H9 (cell line): ENCODE data around the gene THRB. TPM values are rescaled to one million over a fixed set of nuclear protein-coding genes. Genes with fewer than 3 reads are reported as not detected.

Source experiments
- DNase-seq: peaks from one replicate; pipeline ENCODE4 v3.0.0-alpha.2; 2017
- H2AFZ ChIP-seq: one replicate; pipeline ENCODE4 v1.6.1; 2013; ENCODE audit warnings: mild to moderate bottlenecking, low read length, control low read depth, moderate library complexity
- H2AK5ac ChIP-seq: 2 replicates; pipeline ENCODE4 v1.6.1; 2013; ENCODE audit warnings: low read length, control low read depth, mixed read lengths; ENCODE audit not compliant: insufficient read length
- H2BK120ac ChIP-seq: one replicate; pipeline ENCODE4 v1.6.1; 2013; ENCODE audit warnings: low read depth, mild to moderate bottlenecking, low read length, control low read depth, inconsistent platforms; ENCODE audit not compliant: poor library complexity, severe bottlenecking
- H2BK12ac ChIP-seq: 2 replicates; pipeline ENCODE4 v1.6.1; 2013; ENCODE audit warnings: low read length, control low read depth, mixed read lengths, low read depth; ENCODE audit not compliant: insufficient read length
- H2BK15ac ChIP-seq: 2 replicates; pipeline ENCODE4 v1.6.1; 2013; ENCODE audit warnings: low read depth, low read length, control low read depth
- H2BK20ac ChIP-seq: one replicate; pipeline ENCODE4 v1.6.1; 2013; ENCODE audit warnings: low read depth, mild to moderate bottlenecking, low read length, control low read depth, inconsistent platforms; ENCODE audit not compliant: poor library complexity, severe bottlenecking
- H2BK5ac ChIP-seq: 2 replicates; pipeline ENCODE4 v1.6.1; 2013; ENCODE audit warnings: low read length, control low read depth, mixed read lengths; ENCODE audit not compliant: insufficient read length
- H3K14ac ChIP-seq: 2 replicates; pipeline ENCODE4 v1.6.1; 2013; ENCODE audit warnings: low read length, control low read depth; ENCODE audit not compliant: insufficient read depth
- H3K18ac ChIP-seq: 2 replicates; pipeline ENCODE4 v1.6.1; 2013; ENCODE audit warnings: low read depth, mild to moderate bottlenecking, mixed read lengths, low read length, control low read depth; ENCODE audit not compliant: insufficient read length
- H3K23ac ChIP-seq: 2 replicates; pipeline ENCODE4 v1.6.1; 2013; ENCODE audit warnings: low read length, control low read depth, mixed read lengths, low read depth; ENCODE audit not compliant: insufficient read length
- H3K23me2 ChIP-seq: 2 replicates; pipeline ENCODE4 v1.6.1; 2013; ENCODE audit warnings: low read depth, mild to moderate bottlenecking, mixed read lengths, low read length, control low read depth; ENCODE audit not compliant: insufficient read length, poor library complexity, severe bottlenecking
- H3K27ac ChIP-seq: 2 replicates; pipeline ENCODE4 v1.5.1; 2013; ENCODE audit warnings: low read length, control low read depth, mixed read lengths, low read depth; ENCODE audit not compliant: insufficient read length
- H3K27me3 ChIP-seq: 2 replicates; pipeline ENCODE4 v1.6.1; 2013; ENCODE audit warnings: low read length, control low read depth, inconsistent platforms; ENCODE audit not compliant: insufficient read depth
- H3K4ac ChIP-seq: 2 replicates; pipeline ENCODE4 v1.6.1; 2013; ENCODE audit warnings: low read depth, mild to moderate bottlenecking, control low read depth, inconsistent platforms, low read length, moderate library complexity
- H3K4me1 ChIP-seq: 2 replicates; pipeline ENCODE4 v1.6.1; 2013; ENCODE audit warnings: low read length, control low read depth, inconsistent platforms; ENCODE audit not compliant: insufficient read depth
- H3K4me2 ChIP-seq: 2 replicates; pipeline ENCODE4 v1.6.1; 2013; ENCODE audit warnings: low read length, control low read depth, mixed read lengths; ENCODE audit not compliant: insufficient read length, insufficient read depth
- H3K56ac ChIP-seq: 2 replicates; pipeline ENCODE4 v1.6.1; 2013; ENCODE audit warnings: low read depth, mild to moderate bottlenecking, mixed read lengths, low read length, control low read depth; ENCODE audit not compliant: insufficient read length
- H3K79me1 ChIP-seq: 2 replicates; pipeline ENCODE4 v1.6.1; 2013; ENCODE audit warnings: low read depth, mild to moderate bottlenecking, moderate library complexity, low read length, control low read depth, inconsistent platforms; ENCODE audit not compliant: insufficient read depth, poor library complexity, severe bottlenecking
- H3K79me2 ChIP-seq: 2 replicates; pipeline ENCODE4 v1.6.1; 2013; ENCODE audit warnings: low read length, control low read depth, inconsistent platforms; ENCODE audit not compliant: insufficient read depth
- H3K9ac ChIP-seq: 2 replicates; pipeline ENCODE4 v1.6.1; 2013; ENCODE audit warnings: low read length, control low read depth, mixed read lengths; ENCODE audit not compliant: insufficient read length; ENCODE audit errors: extremely low read depth
- H3K9me3 ChIP-seq: one replicate; pipeline ENCODE4 v1.6.1; 2013; ENCODE audit warnings: low read depth, low read length, inconsistent platforms; ENCODE audit not compliant: control insufficient read depth
- H3T11ph ChIP-seq: one replicate; pipeline ENCODE4 v1.6.1; 2013; ENCODE audit warnings: mild to moderate bottlenecking, low read length, control low read depth, inconsistent platforms
- H4K20me1 ChIP-seq: one replicate; pipeline ENCODE4 v1.6.1; 2013; ENCODE audit not compliant: control insufficient read depth, insufficient read length, insufficient read depth
- H4K5ac ChIP-seq: 2 replicates; pipeline ENCODE4 v1.6.1; 2013; ENCODE audit warnings: low read depth, mild to moderate bottlenecking, mixed read lengths, low read length, control low read depth; ENCODE audit not compliant: insufficient read length
- H4K8ac ChIP-seq: replicated peaks from 2 replicates; pipeline ENCODE4 v1.6.1; 2013; ENCODE audit warnings: low read length, control low read depth, mixed read lengths, low read depth; ENCODE audit not compliant: insufficient read length
- H4K91ac ChIP-seq: 2 replicates; pipeline ENCODE4 v1.6.1; 2013; ENCODE audit warnings: low read depth, mild to moderate bottlenecking, moderate library complexity, mixed read lengths, low read length, control low read depth; ENCODE audit not compliant: insufficient read length
- H3K27ac Mint-ChIP-seq, 3 experiments: 2 replicates in 2 of 3; 3 replicates in 1 of 3; pipeline ENCODE4 v1.8.0; 2020 to 2021; ENCODE audit warnings: mixed read lengths in 3 of 3, mild to moderate bottlenecking in 1 of 3, moderate library complexity in 1 of 3
- H3K27me3 Mint-ChIP-seq: 2 replicates; pipeline ENCODE4 v1.8.0; 2021; ENCODE audit warnings: low read depth, mild to moderate bottlenecking, moderate library complexity, mixed read lengths
- H3K36me3 Mint-ChIP-seq, 3 experiments: 2 replicates in 2 of 3; 3 replicates in 1 of 3; pipeline ENCODE4 v1.8.0; 2020 to 2021; ENCODE audit warnings: low read depth in 3 of 3, mixed read lengths in 3 of 3; ENCODE audit not compliant: insufficient read depth in 1 of 3
- H3K4me1 Mint-ChIP-seq, 2 experiments: 2 replicates each; pipeline ENCODE4 v1.8.0; 2020; ENCODE audit warnings: mixed read lengths in 2 of 2
- H3K4me3 Mint-ChIP-seq, 2 experiments: 2 replicates in 1 of 2; 3 replicates in 1 of 2; pipeline ENCODE4 v1.8.0; 2020 to 2021; ENCODE audit warnings: mild to moderate bottlenecking in 2 of 2, mixed read lengths in 2 of 2, moderate library complexity in 1 of 2
- H3K9me3 Mint-ChIP-seq, 2 experiments: 2 replicates in 1 of 2; 3 replicates in 1 of 2; pipeline ENCODE4 v1.8.0; 2020; ENCODE audit warnings: mild to moderate bottlenecking in 2 of 2, mixed read lengths in 2 of 2, moderate library complexity in 1 of 2
- CTCF ChIP-seq: fragments of 200-600 bp; sonication (generic); conservative IDR thresholded peaks from 3 replicates; pipeline ENCODE4 v1.8.0; 2021; ENCODE audit warnings: antibody characterized with exemption, mild to moderate bottlenecking
- WGBS: extraction: QIAGEN DNeasy Blood & Tissue Kit; methylation state at CpG from one replicate; pipeline ENCODE4 v1.1.7; 2013; ENCODE audit warnings: missing lambda C conversion rate, low lambda C conversion rate, mixed read lengths; ENCODE audit not compliant: insufficient read length; ENCODE audit errors: extremely low coverage; 5-methylcytosine and 5-hydroxymethylcytosine counted together
- total RNA-seq: library from RNA; stranded (reverse); gene quantifications from 2 replicates; pipeline ENCODE4 v1.2.1, GENCODE V29; 2021

The THRB gene
- total RNA-seq, 1 experiment from 2014 or later = 8.6 TPM

- H2BK20ac ChIP-seq = no peak overlapping the region
- no peaks in the 10 kb centered on the region for H3K27me3 ChIP-seq
- H2BK5ac ChIP-seq = no peak overlapping the region
- no peak overlapping the region for H2BK12ac ChIP-seq
- Mint-ChIP-seq H3K4me3 (no peak overlapping the region), H3K9me3 (no peaks in the 10 kb centered on the region), H3K36me3 (no peaks in the 10 kb centered on the region), H3K27me3 (no peaks in the 10 kb centered on the region), H3K27ac (peak overlapping the region in 1 of 3 experiments; percentile 6; a peak in 1 of 7 replicates), H3K4me1 (no peaks in the 10 kb centered on the region)
- no peak for DNase-seq
- H3K27ac ChIP-seq = no peak overlapping the region
- H3K4me1 ChIP-seq = no peaks in the 10 kb centered on the region
- no peak overlapping the region for H3K14ac ChIP-seq
- H3K56ac ChIP-seq = no peak overlapping the region
- no CpG with 5 or more reads among the region's 5 CpGs for WGBS
- H4K8ac ChIP-seq = no peak overlapping the region
- TF ChIP-seq CTCF = no peak
- H3T11ph ChIP-seq = no peak overlapping the region
- no peak overlapping the region for H4K91ac ChIP-seq
- no peak overlapping the region for H2AFZ ChIP-seq
- no peak overlapping the region for H3K23ac ChIP-seq
- H3K79me2 ChIP-seq = no peaks in the 10 kb centered on the region
- H3K9ac ChIP-seq = no peak overlapping the region
- no peaks in the 10 kb centered on the region for H3K9me3 ChIP-seq
- H3K4me2 ChIP-seq = no peak overlapping the region
- no peaks in the 10 kb centered on the region for H3K79me1 ChIP-seq
- no peak overlapping the region for H3K4ac ChIP-seq
- no peak overlapping the region for H2BK15ac ChIP-seq
- H2BK120ac ChIP-seq = no peak overlapping the region
- H3K18ac ChIP-seq = no peak overlapping the region
- H2AK5ac ChIP-seq = no peak overlapping the region
- H4K5ac ChIP-seq = no peak overlapping the region
- H3K23me2 ChIP-seq = no peaks in the 10 kb centered on the region
- no peaks in the 10 kb centered on the region for H4K20me1 ChIP-seq
These were observed 310.0 kb downstream of the THRB start for GRCh38 chr3:24184528-24185176.
